ENCODE measurements around the gene PPDPF.
"Not testable (repeated sequence)": the region's sequence is repeated elsewhere in the genome, so short reads cannot be mapped to it uniquely, and the experiment has no call there.

PPDPF gene

DNA sequence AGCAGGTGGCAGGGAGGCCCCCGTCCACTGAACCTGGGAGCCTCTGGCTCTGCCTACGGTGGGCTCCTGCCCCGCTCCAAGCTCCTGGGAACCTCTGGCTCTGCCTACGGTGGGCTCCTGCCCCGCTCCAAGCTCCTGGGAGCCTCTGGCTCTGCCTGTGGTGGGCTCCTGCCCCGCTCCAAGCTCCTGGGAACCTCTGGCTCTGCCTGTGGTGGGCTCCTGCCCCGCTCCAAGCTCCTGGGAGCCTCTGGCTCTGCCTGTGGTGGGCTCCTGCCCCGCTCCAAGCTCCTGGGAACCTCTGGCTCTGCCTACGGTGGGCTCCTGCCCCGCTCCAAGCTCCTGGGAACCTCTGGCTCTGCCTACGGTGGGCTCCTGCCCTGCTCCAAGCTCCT lies 50.5 kb downstream of the PPDPF start:
- not testable (repeated sequence) for H3K27me3 Mint-ChIP-seq; H3K27ac Mint-ChIP-seq; H3K4me3 Mint-ChIP-seq; H3K36me3 Mint-ChIP-seq; H3K9me3 Mint-ChIP-seq (ENCODE audit: low read depth)
- H3K4me1 Mint-ChIP-seq (ENCODE audit: low read depth), result peaks cover 17% of the 10 kb centered on the region

Measured in activated naive CD8-positive, alpha-beta T cell (primary cell).